Astrocyte (in vitro differentiated cells and primary cell): ENCODE measurements around the gene CYP27A1. TPM values are rescaled to one million over a fixed set of nuclear protein-coding genes. Genes with fewer than 3 reads are reported as not detected.

Source experiments
- DNase-seq: peaks from one replicate; pipeline ENCODE4 v3.0.0-alpha.2; 2010; ENCODE audit warnings: low read depth
- FAIRE-seq: peaks from 2 replicates; lab custom pipeline; 2011; peaks lifted over from hg19 to GRCh38; lab: Jason Lieb, UNC
- H2AFZ ChIP-seq: 2 replicates; pipeline ENCODE4 v1.6.0; 2012; ENCODE audit warnings: low read depth, low read length, inconsistent platforms
- H3K27ac ChIP-seq: 2 replicates; pipeline ENCODE4 v1.5.1; 2011; ENCODE audit warnings: low read depth, low read length, inconsistent platforms
- H3K27me3 ChIP-seq: 2 replicates; pipeline ENCODE4 v1.6.0; 2011; ENCODE audit warnings: low read length, inconsistent platforms; ENCODE audit not compliant: insufficient read depth
- H3K36me3 ChIP-seq: 2 replicates; pipeline ENCODE4 v1.5.1; 2011; ENCODE audit warnings: low read length, inconsistent platforms; ENCODE audit not compliant: insufficient read depth
- H3K4me1 ChIP-seq: 2 replicates; pipeline ENCODE4 v1.5.1; 2011; ENCODE audit warnings: low read length, inconsistent platforms; ENCODE audit not compliant: insufficient read depth
- H3K4me2 ChIP-seq: 2 replicates; pipeline ENCODE4 v1.6.0; 2012; ENCODE audit warnings: low read length, inconsistent platforms
- H3K4me3 ChIP-seq: 2 replicates; pipeline ENCODE4 v1.5.1; 2011; ENCODE audit warnings: low read depth, mild to moderate bottlenecking, low read length, inconsistent platforms; ENCODE audit not compliant: insufficient read depth
- H3K79me2 ChIP-seq: 2 replicates; pipeline ENCODE4 v1.6.0; 2012; ENCODE audit warnings: mild to moderate bottlenecking, low read length, inconsistent platforms; ENCODE audit not compliant: insufficient read depth
- H3K9ac ChIP-seq: 2 replicates; pipeline ENCODE4 v1.6.0; 2012; ENCODE audit warnings: mild to moderate bottlenecking, low read length, inconsistent platforms
- H3K9me3 ChIP-seq: 2 replicates; pipeline ENCODE4 v1.5.1; 2012; ENCODE audit warnings: low read depth, mild to moderate bottlenecking, low read length, inconsistent platforms; ENCODE audit not compliant: insufficient read depth
- H4K20me1 ChIP-seq: 2 replicates; pipeline ENCODE4 v1.6.0; 2012; ENCODE audit warnings: low read length, inconsistent platforms; ENCODE audit not compliant: insufficient read depth
- H3K27ac Mint-ChIP-seq: one replicate; pipeline ENCODE4 v1.8.0; 2021; ENCODE audit warnings: mild to moderate bottlenecking, mixed read lengths; ENCODE audit not compliant: unreplicated experiment
- H3K27me3 Mint-ChIP-seq: one replicate; pipeline ENCODE4 v1.8.0; 2021; ENCODE audit warnings: low read depth, mixed read lengths; ENCODE audit not compliant: unreplicated experiment
- H3K36me3 Mint-ChIP-seq: one replicate; pipeline ENCODE4 v1.8.0; 2021; ENCODE audit warnings: low read depth, mixed read lengths; ENCODE audit not compliant: unreplicated experiment
- H3K4me1 Mint-ChIP-seq: one replicate; pipeline ENCODE4 v1.8.0; 2021; ENCODE audit warnings: low read depth, mixed read lengths; ENCODE audit not compliant: unreplicated experiment
- H3K4me3 Mint-ChIP-seq: one replicate; pipeline ENCODE4 v1.8.0; 2021; ENCODE audit warnings: mild to moderate bottlenecking, moderate library complexity, mixed read lengths; ENCODE audit not compliant: unreplicated experiment
- H3K9me3 Mint-ChIP-seq: one replicate; pipeline ENCODE4 v1.8.0; 2021; ENCODE audit warnings: mild to moderate bottlenecking, mixed read lengths; ENCODE audit not compliant: unreplicated experiment
- CTCF ChIP-seq: IDR thresholded peaks from 2 replicates; pipeline ENCODE4 v1.5.1; 2011; ENCODE audit warnings: low read depth, mild to moderate bottlenecking, inconsistent platforms, low read length, moderate library complexity; ENCODE audit not compliant: insufficient read depth
- EZH2 ChIP-seq: IDR thresholded peaks from 2 replicates; pipeline ENCODE4 v1.6.1; 2012; ENCODE audit warnings: mild to moderate bottlenecking, low read length, inconsistent platforms; ENCODE audit not compliant: insufficient read depth
- total RNA-seq: library from RNA; stranded (reverse); gene quantifications from 2 replicates; pipeline ENCODE4 v1.2.1, GENCODE V29; 2021

CYP27A1 gene
- total RNA-seq, 1 donor from 2014 or later = 3.9 TPM

- Histone ChIP-seq H3K4me2 (no peak overlapping the region), H3K79me2 (peaks cover 58% of the 10 kb centered on the region), H3K4me1 (peaks cover 21% of the 10 kb centered on the region), H3K9ac (no peak overlapping the region), H3K36me3 (peaks cover 30% of the 10 kb centered on the region), H2AFZ (no peak overlapping the region), H3K9me3 (no peaks in the 10 kb centered on the region), H3K27ac (no peak overlapping the region), H3K27me3 (no peaks in the 10 kb centered on the region), H3K4me3 (no peak overlapping the region), H4K20me1 (peaks cover 14% of the 10 kb centered on the region)
- Mint-ChIP-seq H3K9me3 (no peaks in the 10 kb centered on the region), H3K27ac (no peak overlapping the region), H3K27me3 (no peaks in the 10 kb centered on the region), H3K4me3 (no peak overlapping the region), H3K4me1 (peaks cover 29% of the 10 kb centered on the region), H3K36me3 (peaks cover 20% of the 10 kb centered on the region)
- FAIRE-seq (no peak), DNase-seq (no peak)
- TF ChIP-seq CTCF = no peak
- no peak for TF ChIP-seq EZH2
Observed at GRCh38 chr2:218736531-218736930, 45.4 kb upstream of the CYP27A1 start.

GRCh38 chr2:218743068-218743467 is 38.9 kb upstream of the CYP27A1 start:
- no peak overlapping the region for H3K4me3 Mint-ChIP-seq
- peaks cover 12% of the 10 kb centered on the region for H3K4me1 Mint-ChIP-seq
- Histone ChIP-seq H3K4me1 (peaks cover 8% of the 10 kb centered on the region), H3K79me2 (peaks cover 14% of the 10 kb centered on the region), H3K9ac (no peak overlapping the region), H3K27ac (no peak overlapping the region), H3K9me3 (no peaks in the 10 kb centered on the region), H3K4me3 (no peak overlapping the region), H2AFZ (no peak overlapping the region), H3K36me3 (peaks cover 34% of the 10 kb centered on the region), H3K27me3 (no peaks in the 10 kb centered on the region), H4K20me1 (peaks cover 3% of the 10 kb centered on the region), H3K4me2 (no peak overlapping the region)
- peaks cover 33% of the 10 kb centered on the region for H3K36me3 Mint-ChIP-seq
- TF ChIP-seq EZH2 (no peak), CTCF (no peak)
- DNase-seq = no peak
- FAIRE-seq = no peak
- no peak overlapping the region for H3K27ac Mint-ChIP-seq
- H3K9me3 Mint-ChIP-seq = no peaks in the 10 kb centered on the region
- no peaks in the 10 kb centered on the region for H3K27me3 Mint-ChIP-seq

GRCh38 chr2:218744615-218745014 is 37.3 kb upstream of the CYP27A1 start:
- Mint-ChIP-seq H3K9me3 (no peaks in the 10 kb centered on the region), H3K27ac (no peak overlapping the region), H3K4me3 (no peak overlapping the region), H3K4me1 (peaks cover 12% of the 10 kb centered on the region), H3K27me3 (no peaks in the 10 kb centered on the region), H3K36me3 (peaks cover 44% of the 10 kb centered on the region)
- no peak for DNase-seq
- Histone ChIP-seq H2AFZ (no peak overlapping the region), H3K9ac (no peak overlapping the region), H3K79me2 (peaks cover under 1% of the 10 kb centered on the region), H3K27ac (no peak overlapping the region), H3K4me3 (no peak overlapping the region), H3K27me3 (no peaks in the 10 kb centered on the region), H3K36me3 (peaks cover 34% of the 10 kb centered on the region), H3K4me2 (no peak overlapping the region), H3K4me1 (peaks cover 8% of the 10 kb centered on the region), H3K9me3 (no peaks in the 10 kb centered on the region), H4K20me1 (peaks cover 3% of the 10 kb centered on the region)
- FAIRE-seq = no peak
- no peak for TF ChIP-seq EZH2
- no peak for TF ChIP-seq CTCF
